Omental fat pad (tissue), 4 donors: ENCODE measurements around the gene FN3K. TPM values are rescaled to one million over a fixed set of nuclear protein-coding genes. Genes with fewer than 3 reads are reported as not detected.

ENCODE experiments used
- ATAC-seq: fragments of 150-250 bp; one replicate; pipeline ENCODE4 v1.9.1; 2016; ENCODE audit warnings: mild to moderate bottlenecking, moderate library complexity; ENCODE audit not compliant: low FRiP score
- DNase-seq: peaks from one replicate; pipeline ENCODE4 v3.0.0-alpha.2; 2019; ENCODE audit warnings: low spot score
- total RNA-seq, 4 donors: library from RNA; depleted of rRNA; stranded (reverse); fragments of >200 nt; gene quantifications; one replicate each; pipeline ENCODE4 v1.1.0, GENCODE V29; 2016
- TF ChIP-seq, protein P1 (sequence below), 3 donors: fragments of 450-650 bp; IDR thresholded peaks; one replicate each; pipeline ENCODE4 v1.5.1; 2016 to 2017; ENCODE audit warnings: antibody characterized with exemption in 3 of 3, mild to moderate bottlenecking in 3 of 3, moderate library complexity in 2 of 3

FN3K gene
- total RNA-seq, 4 donors from 2014 or later: 2.8 to 13.0 (median 7.5) TPM

DNA sequence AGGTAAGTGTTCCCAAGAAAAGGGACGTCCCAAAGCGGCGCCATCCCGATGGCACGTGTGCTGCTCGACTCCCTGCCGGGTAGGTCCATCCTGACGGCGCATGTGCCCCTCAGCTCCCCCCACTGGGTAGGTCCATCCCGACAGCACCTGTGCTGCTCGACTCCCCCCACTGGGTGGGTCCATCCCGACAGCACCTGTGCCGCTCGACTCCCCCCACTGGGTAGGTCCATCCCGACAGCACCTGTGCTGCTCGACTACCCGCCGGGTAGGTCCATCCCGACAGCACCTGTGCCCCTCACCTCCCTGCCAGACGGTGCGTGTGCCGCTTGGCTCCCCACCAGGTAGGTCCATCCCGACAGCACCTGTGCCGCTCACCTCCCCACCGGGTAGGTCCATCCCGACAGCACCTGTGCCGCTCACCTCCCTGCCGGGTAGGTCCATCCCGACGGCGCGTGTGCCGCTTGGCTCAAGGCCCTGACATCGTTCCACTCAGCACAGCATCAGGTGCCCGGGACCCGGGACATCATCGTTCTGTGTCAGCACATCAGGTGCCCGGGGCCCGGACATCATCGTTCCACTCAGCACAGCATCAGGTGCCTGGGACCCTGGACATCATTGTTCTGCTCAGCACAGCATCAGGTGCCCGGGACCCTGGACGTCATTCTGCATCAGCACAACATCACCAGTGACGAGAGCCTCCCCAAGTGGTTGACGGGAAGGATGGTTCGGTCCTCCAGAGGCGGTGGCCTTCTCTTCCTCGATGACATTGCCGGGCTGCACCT is 5.7 kb upstream of the FN3K start:
- no peak for DNase-seq
- no peak for ATAC-seq
- TF ChIP-seq, protein P1, sequence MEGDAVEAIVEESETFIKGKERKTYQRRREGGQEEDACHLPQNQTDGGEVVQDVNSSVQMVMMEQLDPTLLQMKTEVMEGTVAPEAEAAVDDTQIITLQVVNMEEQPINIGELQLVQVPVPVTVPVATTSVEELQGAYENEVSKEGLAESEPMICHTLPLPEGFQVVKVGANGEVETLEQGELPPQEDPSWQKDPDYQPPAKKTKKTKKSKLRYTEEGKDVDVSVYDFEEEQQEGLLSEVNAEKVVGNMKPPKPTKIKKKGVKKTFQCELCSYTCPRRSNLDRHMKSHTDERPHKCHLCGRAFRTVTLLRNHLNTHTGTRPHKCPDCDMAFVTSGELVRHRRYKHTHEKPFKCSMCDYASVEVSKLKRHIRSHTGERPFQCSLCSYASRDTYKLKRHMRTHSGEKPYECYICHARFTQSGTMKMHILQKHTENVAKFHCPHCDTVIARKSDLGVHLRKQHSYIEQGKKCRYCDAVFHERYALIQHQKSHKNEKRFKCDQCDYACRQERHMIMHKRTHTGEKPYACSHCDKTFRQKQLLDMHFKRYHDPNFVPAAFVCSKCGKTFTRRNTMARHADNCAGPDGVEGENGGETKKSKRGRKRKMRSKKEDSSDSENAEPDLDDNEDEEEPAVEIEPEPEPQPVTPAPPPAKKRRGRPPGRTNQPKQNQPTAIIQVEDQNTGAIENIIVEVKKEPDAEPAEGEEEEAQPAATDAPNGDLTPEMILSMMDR (IDR thresholded peaks at IDR 0.05): no peak

DNA sequence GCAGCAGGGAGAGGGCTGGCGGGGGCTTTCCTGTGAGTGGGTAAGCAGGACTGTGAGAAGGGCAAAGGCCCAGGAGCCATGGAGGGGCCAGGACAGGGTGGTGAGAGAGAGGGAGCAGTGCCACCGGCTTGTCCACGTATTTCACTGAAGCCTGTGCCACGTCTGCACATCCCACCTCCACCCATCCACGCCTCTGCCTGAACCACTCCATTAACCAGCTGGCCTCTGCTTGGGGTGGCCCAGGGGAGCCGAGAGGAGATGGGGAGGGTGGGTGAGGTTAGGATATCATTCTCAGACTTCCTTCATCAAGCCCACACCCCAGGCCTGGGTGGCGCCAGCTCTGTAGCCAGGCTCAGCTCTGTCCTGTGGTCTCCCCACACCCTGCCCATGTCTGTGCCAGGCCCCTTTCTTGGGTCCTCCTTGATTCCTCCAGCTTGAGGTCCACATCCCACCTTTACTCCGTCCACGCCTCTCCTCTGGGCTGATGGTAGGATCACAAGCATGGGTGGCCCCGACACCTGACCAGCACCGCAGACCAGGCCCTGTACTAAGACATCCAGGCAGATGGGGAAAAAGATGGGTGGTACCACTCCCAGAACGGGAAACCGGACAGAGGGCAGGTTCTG is 3.2 kb upstream of the FN3K start:
- DNase-seq: no peak
- TF ChIP-seq, protein P1 (IDR thresholded peaks at IDR 0.05): no peak
- ATAC-seq: no peak

DNA sequence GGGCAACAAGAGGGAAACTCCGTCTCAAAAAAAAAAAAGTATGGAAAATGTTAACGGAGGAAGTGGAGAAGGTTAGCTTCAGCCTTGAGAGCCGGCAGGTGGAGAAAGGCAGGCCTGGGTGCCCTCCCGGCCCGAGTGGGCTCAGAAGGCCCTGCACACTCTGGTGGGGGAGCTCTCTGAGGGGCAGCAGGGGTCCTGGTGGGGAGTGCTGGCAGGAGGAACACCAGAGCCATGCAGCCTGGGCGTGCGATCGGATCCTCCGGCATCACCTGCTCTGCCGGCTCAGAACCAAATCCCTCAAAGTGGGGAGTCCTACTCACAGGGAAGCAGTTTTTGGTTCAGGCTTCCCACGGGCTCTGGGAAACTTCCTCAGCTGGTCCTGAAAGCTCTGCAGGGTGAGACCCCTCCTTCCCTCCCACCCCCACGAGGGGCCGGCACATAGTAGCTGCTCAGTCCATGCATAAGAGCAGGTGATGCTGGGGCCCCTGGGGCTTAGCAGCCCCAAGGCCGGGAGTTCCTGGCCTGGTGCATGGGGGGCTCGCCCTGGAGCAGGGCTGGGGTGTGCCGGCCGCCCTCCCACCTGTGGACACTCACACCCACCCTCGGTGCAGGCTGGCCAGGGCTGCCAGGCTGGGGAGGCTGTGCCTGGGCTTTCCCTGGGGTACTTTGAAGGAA is 1.2 kb downstream of the FN3K start:
- TF ChIP-seq, protein P1 (IDR thresholded peaks at IDR 0.05): no peak
- DNase-seq: no peak
- ATAC-seq: no peak

DNA sequence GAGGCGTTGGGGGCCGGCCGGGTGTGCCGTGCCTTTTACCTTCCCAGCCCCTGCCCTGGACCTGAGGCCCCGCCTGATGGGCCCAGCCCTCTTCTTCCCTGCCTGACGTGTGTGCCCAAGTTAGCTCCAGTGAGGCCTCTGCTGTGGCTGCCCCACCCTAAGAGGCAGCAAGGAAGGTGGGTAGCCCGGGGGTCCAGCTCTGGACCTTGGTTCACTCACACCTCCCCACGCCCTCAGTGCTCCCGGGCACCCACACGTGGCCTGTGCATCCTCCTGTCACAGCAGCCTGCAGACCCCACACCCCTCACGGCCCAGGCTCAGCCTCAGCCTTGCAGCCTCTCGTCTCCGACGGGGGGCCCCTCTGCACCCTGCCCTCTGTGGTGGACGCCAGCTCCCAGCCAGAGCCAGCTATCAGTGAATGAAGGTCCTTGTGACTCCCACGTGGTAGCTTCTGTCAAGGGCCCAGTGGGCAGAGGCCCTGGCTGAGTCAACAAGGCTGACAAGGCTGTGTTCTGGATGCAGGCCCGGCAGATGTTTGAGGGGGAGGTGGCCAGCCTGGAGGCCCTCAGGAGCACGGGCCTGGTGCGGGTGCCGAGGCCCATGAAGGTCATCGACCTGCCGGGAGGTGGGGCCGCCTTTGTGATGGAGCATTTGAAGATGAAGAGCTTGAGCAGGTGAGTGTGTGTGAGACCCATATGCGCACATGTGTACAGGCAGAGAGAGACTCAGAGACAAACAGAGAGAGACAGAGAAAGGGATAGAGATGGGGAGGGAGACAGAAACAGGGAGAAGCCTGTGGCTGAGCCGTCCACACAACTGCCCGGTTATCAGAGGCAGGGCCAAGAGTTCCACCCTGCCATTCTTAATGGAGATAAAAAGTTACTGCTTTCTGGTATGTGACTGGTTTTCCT is 2.8 kb downstream of the FN3K start:
- DNase-seq (no peak), ATAC-seq (peak; percentile 27)
- TF ChIP-seq, protein P1 (IDR thresholded peaks at IDR 0.05): no peak

DNA sequence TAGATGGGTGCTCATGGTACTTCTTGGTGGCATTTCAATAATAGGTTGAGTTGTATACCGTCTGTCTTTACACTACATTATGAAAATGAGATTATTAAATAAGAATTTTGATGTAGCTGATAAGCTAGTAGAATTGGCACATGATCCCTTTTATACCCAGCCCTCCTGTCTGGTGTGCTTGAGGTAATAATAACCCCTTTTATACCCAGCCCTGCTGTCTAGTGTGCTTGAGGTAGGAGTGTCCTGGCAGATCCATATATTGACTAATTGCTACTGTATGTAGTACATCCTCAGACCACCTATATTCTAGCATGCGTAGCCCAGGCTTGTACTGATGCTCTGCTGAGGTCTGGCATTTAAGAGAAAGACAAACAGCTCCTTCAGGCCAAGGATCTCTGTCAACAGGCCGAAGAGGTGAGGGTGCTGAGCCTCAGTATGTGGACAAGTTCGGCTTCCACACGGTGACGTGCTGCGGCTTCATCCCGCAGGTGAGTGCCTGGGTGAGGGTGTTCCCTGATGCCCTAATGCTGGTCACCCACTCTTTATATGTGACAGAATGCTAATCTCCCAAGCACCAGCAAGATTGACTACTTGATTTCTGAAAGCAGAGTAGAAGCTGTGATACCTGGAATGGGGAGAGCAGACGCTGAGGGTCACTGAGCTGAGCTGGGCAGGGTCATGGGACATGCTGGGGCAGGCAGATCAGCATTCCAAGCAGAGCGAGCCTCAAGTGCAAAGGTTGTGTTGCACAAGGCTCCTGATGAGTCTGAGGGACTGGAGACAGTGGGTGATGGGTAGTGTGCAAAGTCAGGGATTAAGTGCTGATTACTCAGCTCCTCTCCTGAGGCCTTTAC is 5.7 kb downstream of the FN3K start:
- DNase-seq (no peak), ATAC-seq (no peak)
- TF ChIP-seq, protein P1 (IDR thresholded peaks at IDR 0.05): no peak
